Measurements from ENCODE around the gene VEPH1. TPM values are rescaled to one million over a fixed set of nuclear protein-coding genes. Genes with fewer than 3 reads are reported as not detected.

The VEPH1 gene
- polyA plus RNA-seq, 5 donors = 28.5 to 49.6 (median 43.5) TPM

GRCh38 chr3:157220211-157220610, 283.0 kb downstream of the VEPH1 start:
- DNase-seq = no peak

DNA sequence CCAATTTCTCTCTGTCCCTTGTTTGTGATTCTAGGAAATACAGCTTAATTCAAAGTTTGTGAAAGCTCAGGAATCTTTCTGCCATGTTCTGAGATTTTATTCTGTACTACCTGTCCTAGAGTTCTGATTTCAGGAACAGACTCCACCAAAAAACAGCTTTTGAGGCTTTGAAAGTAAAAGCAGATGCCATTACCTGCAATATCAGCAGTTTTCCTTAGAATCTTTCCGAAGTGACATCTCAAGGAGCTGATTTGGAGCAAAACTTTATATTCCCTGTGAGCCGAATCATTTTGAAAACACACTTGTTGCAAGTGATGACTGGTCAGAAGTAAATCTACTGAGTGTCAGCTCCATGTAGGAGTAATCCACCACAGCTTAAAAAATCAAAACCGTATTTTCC, 284.0 kb downstream of the VEPH1 start:
- DNase-seq = no peak

Other genes starting within 250 kb of the VEPH1 start
- gene PTX3, start 66.6 kb downstream of the VEPH1 start, polyA plus RNA-seq (ENCODE audit: insufficient read depth in 1 of 5, insufficient read length in 5 of 5, low replicate concordance in 1 of 5) = 10 to 100 TPM; 23.1 to 49.1 (median 25.5) TPM